NK-92 (cell line): ENCODE data around the gene DDX50.
"Not testable (repeated sequence)": the region's sequence is repeated elsewhere in the genome, so short reads cannot be mapped to it uniquely, and the experiment has no call there.

Experiments used
- DNase-seq: peaks from one replicate; lab custom pipeline; 2025; ENCODE audit not compliant: unreplicated experiment; lab: John Stamatoyannopoulos, UW

The DDX50 gene

GRCh38 chr10:68979738-68980137, 78.6 kb downstream of the DDX50 start:
- DNase-seq, result not testable (repeated sequence)

- DNase-seq, result no peak
Observed at GRCh38 chr10:68981074-68981473, 80.0 kb downstream of the DDX50 start.

- DNase-seq, result no peak
Observed at GRCh38 chr10:68982389-68982788, 81.3 kb downstream of the DDX50 start.

- no peak for DNase-seq
Observed at GRCh38 chr10:68987611-68988010, 86.5 kb downstream of the DDX50 start.

GRCh38 chr10:68988530-68989316, 87.6 kb downstream of the DDX50 start, which contains the start of gene KIFBP:
TSS of gene KIFBP (plus strand) at chr10:68988803. CDS start at chr10:68988833, 30 bp downstream.
- no peak for DNase-seq

- no peak for DNase-seq
Observed at GRCh38 chr10:68989317-68989990, 88.3 kb downstream of the DDX50 start.

- DNase-seq, result no peak
Observed at GRCh38 chr10:68992636-68993440, 91.7 kb downstream of the DDX50 start.
